CD4-positive, alpha-beta memory T cell (primary cell): Measurements from ENCODE around the gene CPPED1. TPM values are rescaled to one million over a fixed set of nuclear protein-coding genes. Genes with fewer than 3 reads are reported as not detected.
A peak's percentile ranks its signal among the peaks of the same experiment; 100 is the strongest.
"Not testable (repeated sequence)": the region's sequence is repeated elsewhere in the genome, so short reads cannot be mapped to it uniquely, and the experiment has no call there.

Experiments
- CTCF ChIA-PET: fragments of 350-600 bp; sonication (Branson Sonifier 250); formaldehyde crosslinking; loops from one replicate; lab custom pipeline; 2021; ENCODE audit warnings: inconsistent platforms; ENCODE audit not compliant: partially characterized antibody; lab: Charles Lee
- POLR2A ChIA-PET: fragments of 350-600 bp; sonication (Branson Sonifier 250); formaldehyde crosslinking; loops from one replicate; lab custom pipeline; 2021; ENCODE audit not compliant: partially characterized antibody; lab: Charles Lee
- DNase-seq, 5 donors: peaks; one replicate each; pipeline versions ENCODE4 v3.0.0 to v3.0.0-alpha.2; 2020 to 2022; ENCODE audit warnings: mixed read lengths in 1 of 5
- H3K27ac ChIP-seq: one replicate; pipeline ENCODE4 v1.7.0; 2013; ENCODE audit warnings: low read depth, low read length
- H3K27me3 ChIP-seq: 2 replicates; pipeline ENCODE4 v1.7.0; 2013; ENCODE audit warnings: mild to moderate bottlenecking, low read length, moderate library complexity; ENCODE audit not compliant: insufficient read depth
- H3K36me3 ChIP-seq: 2 replicates; pipeline ENCODE4 v1.7.0; 2013; ENCODE audit warnings: mild to moderate bottlenecking, low read length, moderate library complexity; ENCODE audit not compliant: insufficient read depth
- H3K4me1 ChIP-seq: 2 replicates; pipeline ENCODE4 v1.7.0; 2013; ENCODE audit warnings: mild to moderate bottlenecking, low read length, moderate library complexity; ENCODE audit not compliant: insufficient read depth
- H3K4me3 ChIP-seq, 2 donors: one replicate each; pipeline ENCODE4 v1.7.0; 2013; ENCODE audit warnings: low read length in 2 of 2, mild to moderate bottlenecking in 1 of 2
- H3K9me3 ChIP-seq, 2 donors: one replicate each; pipeline ENCODE4 v1.7.0; 2013; ENCODE audit warnings: low read length in 2 of 2, control low read depth in 1 of 2; ENCODE audit not compliant: control insufficient read depth in 1 of 2
- H3K27ac Mint-ChIP-seq, 7 donors: one replicate each; pipeline ENCODE4 v1.8.0; 2020 to 2021; ENCODE audit warnings: mixed read lengths in 7 of 7, mild to moderate bottlenecking in 6 of 7, inconsistent platforms in 3 of 7, moderate library complexity in 3 of 7
- H3K27me3 Mint-ChIP-seq, 2 donors: one replicate each; pipeline ENCODE4 v1.8.0; 2020 to 2021; ENCODE audit warnings: mixed read lengths in 2 of 2
- H3K36me3 Mint-ChIP-seq, 2 donors: one replicate each; pipeline ENCODE4 v1.8.0; 2020 to 2021; ENCODE audit warnings: mixed read lengths in 2 of 2, inconsistent platforms in 1 of 2, mild to moderate bottlenecking in 1 of 2
- H3K4me1 Mint-ChIP-seq, 4 donors: one replicate each; pipeline ENCODE4 v1.8.0; 2020 to 2021; ENCODE audit warnings: mixed read lengths in 4 of 4, mild to moderate bottlenecking in 1 of 4
- H3K4me3 Mint-ChIP-seq, 8 donors: one replicate each; pipeline ENCODE4 v1.8.0; 2020 to 2021; ENCODE audit warnings: mixed read lengths in 8 of 8, mild to moderate bottlenecking in 7 of 8, moderate library complexity in 6 of 8, inconsistent platforms in 3 of 8
- H3K9me3 Mint-ChIP-seq, 8 donors: one replicate each; pipeline ENCODE4 v1.8.0; 2020 to 2021; ENCODE audit warnings: mixed read lengths in 8 of 8, mild to moderate bottlenecking in 5 of 8, inconsistent platforms in 3 of 8, moderate library complexity in 1 of 8
- intact Hi-C: fragments of 100-400 bp; cut with micrococcal nuclease; formaldehyde crosslinking; loops from one replicate; pipeline ENCODE4 v1.15.1; 2023
- polyA plus RNA-seq, 2 donors: library from polyadenylated mRNA; unstranded; fragments of 300-500 nt; fragmentation: Illumina TruSeq; gene quantifications; one replicate each; pipeline ENCODE4 v1.2.3, GENCODE V29; 2021
- total RNA-seq, 2 experiments: library from RNA; stranded (reverse); gene quantifications; one replicate each; pipeline ENCODE4 v1.2.3, GENCODE V29; 2021

The CPPED1 gene
- total and polyA plus RNA-seq, 4 experiments from 2014 or later: 7.6 to 12.2 (median 8.9) TPM

DNA sequence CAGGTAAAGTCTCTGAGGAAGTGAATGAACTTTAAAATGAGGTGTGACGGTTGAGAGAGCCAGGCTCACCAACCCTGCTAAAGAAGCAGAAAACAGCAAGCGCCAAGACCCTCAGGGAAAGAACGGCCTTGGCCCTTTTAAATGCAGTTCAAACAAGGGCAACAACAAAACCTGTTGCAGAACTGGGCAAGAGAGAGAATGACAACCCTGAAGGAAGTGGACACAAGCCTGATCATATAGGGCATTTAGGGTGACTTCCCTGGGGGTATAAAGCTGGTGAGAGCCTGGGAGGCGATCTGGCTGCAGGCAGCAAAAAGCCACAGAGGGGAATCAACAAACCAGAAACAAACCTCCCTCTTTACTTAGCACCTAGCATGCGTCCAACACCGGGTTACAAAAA lies 1.0 kb downstream of the CPPED1 start:
- no peaks in the 10 kb centered on the region for H3K9me3 ChIP-seq
- H3K4me1 Mint-ChIP-seq: peaks cover 15 to 36% (median 20%) of the 10 kb centered on the region in 4 donors
- H3K27ac ChIP-seq: no peak overlapping the region
- peak overlapping the region; percentile 91 to 97 (median 94) for H3K4me3 Mint-ChIP-seq
- no peaks in the 10 kb centered on the region for H3K27me3 ChIP-seq
- peaks cover 6 to 8% of the 10 kb centered on the region in 2 donors for H3K36me3 Mint-ChIP-seq
- H3K27ac Mint-ChIP-seq: peak overlapping the region in 5 of 7 donors; percentile 91 to 97 (median 95)
- CTCF ChIA-PET: interaction anchor here (0.6 kb wide), 1 partner anchor 227 kb away, joined by 3 read pairs; no protein-coding TSS in a partner anchor
- H3K27me3 Mint-ChIP-seq: no peaks in the 10 kb centered on the region
- POLR2A ChIA-PET: interaction anchor here (0.8 to 1.2 kb wide), 5 partner anchors 14 to 1860 kb away, joined by 3 to 8 read pairs (median 3); partner anchors contain the start of genes DEXI and SNX29
- peaks cover 18% of the 10 kb centered on the region for H3K4me1 ChIP-seq
- H3K9me3 Mint-ChIP-seq: peaks cover 0 to 2% (median 0%) of the 10 kb centered on the region in 8 donors
- intact Hi-C loops: loop anchor here (5.0 kb wide), 2 partner anchors 720 to 885 kb away; partner anchors contain the start of gene GSPT1
- peak overlapping the region; percentile 68 to 83 for H3K4me3 ChIP-seq
- peak in 1 of 5 donors; percentile 2 for DNase-seq
- H3K36me3 ChIP-seq: no peaks in the 10 kb centered on the region

DNA sequence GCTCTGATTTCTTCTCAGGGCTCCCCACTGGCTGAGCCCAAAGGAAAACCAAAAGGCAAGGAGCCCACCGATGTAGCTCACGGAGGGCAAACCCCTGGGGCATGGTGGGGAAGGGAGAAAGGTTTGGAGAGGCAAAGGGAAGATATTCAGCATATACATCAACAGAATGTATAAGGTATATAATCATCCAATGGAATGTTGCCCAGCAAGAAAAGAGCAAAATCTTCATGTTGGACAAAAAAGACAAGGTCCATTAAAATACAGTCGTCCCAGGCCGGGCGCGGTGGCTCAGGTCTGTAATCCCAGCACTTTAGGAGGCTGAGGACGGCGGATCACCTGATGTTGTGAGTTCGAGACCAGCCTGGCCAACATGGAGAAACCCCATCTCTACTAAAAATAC lies 1.6 kb downstream of the CPPED1 start:
- Mint-ChIP-seq H3K4me3 (peak overlapping the region in 7 of 8 donors; percentile 32 to 91 (median 65)), H3K9me3 (peaks cover 0 to 2% (median 0%) of the 10 kb centered on the region in 8 donors), H3K4me1 (peaks cover 15 to 36% (median 20%) of the 10 kb centered on the region in 4 donors), H3K27ac (peak overlapping the region in 2 of 7 donors; percentile 68 to 91), H3K27me3 (no peaks in the 10 kb centered on the region), H3K36me3 (peaks cover 6 to 8% of the 10 kb centered on the region in 2 donors)
- H3K27me3 ChIP-seq: no peaks in the 10 kb centered on the region
- H3K36me3 ChIP-seq: no peaks in the 10 kb centered on the region
- H3K4me3 ChIP-seq: no peak overlapping the region
- ChIA-PET POLR2A (interaction anchor here (0.6 to 1.1 kb wide), 2 partner anchors 798 to 825 kb away, joined by 3 read pairs; partner anchors contain the start of gene SNX29), CTCF (no interaction called here)
- no peak overlapping the region for H3K27ac ChIP-seq
- DNase-seq: no peak
- H3K9me3 ChIP-seq: no peaks in the 10 kb centered on the region
- intact Hi-C loops: loop anchor here (5.0 kb wide), 2 partner anchors 720 to 885 kb away; partner anchors contain the start of gene GSPT1
- peaks cover 18% of the 10 kb centered on the region for H3K4me1 ChIP-seq

DNA sequence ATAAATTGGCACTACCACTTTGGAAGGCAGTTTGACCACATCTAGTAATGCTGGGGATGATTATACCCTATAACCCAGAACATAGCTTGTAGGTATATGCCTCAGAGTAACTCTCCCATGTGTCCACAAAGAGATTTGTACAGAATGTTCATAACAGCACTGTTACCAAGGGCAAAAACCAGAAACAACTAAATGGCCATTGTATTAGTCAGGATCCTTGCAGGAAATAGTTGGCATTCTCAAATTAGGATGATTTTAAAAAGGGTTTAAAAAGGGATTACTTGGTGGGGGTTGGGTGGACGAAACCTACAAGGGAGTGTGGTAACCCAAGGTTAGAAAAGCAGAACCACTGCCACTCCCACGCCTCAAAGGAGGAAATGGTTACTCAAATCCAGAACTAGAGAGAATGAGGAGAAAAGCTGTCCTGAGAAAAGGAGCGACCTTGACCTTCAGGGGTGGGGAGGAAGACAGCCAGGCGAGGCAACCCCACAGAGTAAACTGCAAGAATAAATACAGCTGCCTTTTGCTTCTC lies 2.1 kb downstream of the CPPED1 start:
- Mint-ChIP-seq H3K4me3 (peak overlapping the region; percentile 3 to 75 (median 54)), H3K27me3 (no peaks in the 10 kb centered on the region), H3K27ac (peak overlapping the region in 3 of 7 donors; percentile 38 to 68 (median 65)), H3K4me1 (peaks cover 15 to 36% (median 20%) of the 10 kb centered on the region in 4 donors), H3K9me3 (peaks cover 0 to 2% (median 0%) of the 10 kb centered on the region in 8 donors), H3K36me3 (peaks cover 6 to 8% of the 10 kb centered on the region in 2 donors)
- no peak overlapping the region for H3K27ac ChIP-seq
- H3K4me3 ChIP-seq: no peak overlapping the region
- intact Hi-C loops: loop anchor here (5.0 kb wide), 2 partner anchors 719 to 884 kb away; partner anchors contain the start of gene GSPT1
- H3K36me3 ChIP-seq: no peaks in the 10 kb centered on the region
- DNase-seq: no peak
- H3K9me3 ChIP-seq: no peaks in the 10 kb centered on the region
- no peaks in the 10 kb centered on the region for H3K27me3 ChIP-seq
- ChIA-PET POLR2A (interaction anchor here (0.6 kb wide), 1 partner anchor 797 kb away, joined by 3 read pairs; no protein-coding TSS in a partner anchor), CTCF (no interaction called here)
- peaks cover 18% of the 10 kb centered on the region for H3K4me1 ChIP-seq

DNA sequence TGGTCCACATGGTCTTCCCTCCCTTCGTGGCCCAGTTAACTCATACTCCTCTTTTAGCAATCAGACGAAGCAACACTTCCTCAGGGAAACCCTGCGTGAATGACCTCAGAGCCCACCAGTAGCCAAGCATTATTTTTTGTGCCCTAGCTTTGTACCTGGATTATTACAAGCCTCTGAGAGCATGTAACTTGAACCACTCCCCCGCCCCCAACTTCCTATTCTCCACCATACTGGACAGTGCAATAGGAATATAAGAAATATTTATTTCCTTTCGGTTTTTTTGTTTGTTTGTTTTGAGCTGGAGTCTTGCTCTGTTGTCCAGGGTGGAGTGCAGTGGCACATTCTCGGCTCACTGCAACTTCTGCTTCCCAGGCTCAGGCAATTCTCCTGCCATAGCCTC lies 2.9 kb downstream of the CPPED1 start:
- peak overlapping the region in 1 of 8 donors; percentile 21 for H3K4me3 Mint-ChIP-seq
- peaks cover 6 to 8% of the 10 kb centered on the region in 2 donors for H3K36me3 Mint-ChIP-seq
- Histone ChIP-seq H3K4me1 (peaks cover 18% of the 10 kb centered on the region), H3K4me3 (no peak overlapping the region), H3K9me3 (no peaks in the 10 kb centered on the region), H3K36me3 (no peaks in the 10 kb centered on the region), H3K27me3 (no peaks in the 10 kb centered on the region), H3K27ac (no peak overlapping the region)
- peaks cover 0 to 2% (median 0%) of the 10 kb centered on the region in 8 donors for H3K9me3 Mint-ChIP-seq
- POLR2A ChIA-PET: no interaction called here
- no peaks in the 10 kb centered on the region for H3K27me3 Mint-ChIP-seq
- intact Hi-C loops: loop anchor here (5.0 kb wide), 2 partner anchors 719 to 884 kb away; partner anchors contain the start of gene GSPT1
- peak overlapping the region in 2 of 7 donors; percentile 1 to 31 for H3K27ac Mint-ChIP-seq
- DNase-seq: no peak
- CTCF ChIA-PET: no interaction called here
- H3K4me1 Mint-ChIP-seq: peaks cover 15 to 36% (median 20%) of the 10 kb centered on the region in 4 donors

DNA sequence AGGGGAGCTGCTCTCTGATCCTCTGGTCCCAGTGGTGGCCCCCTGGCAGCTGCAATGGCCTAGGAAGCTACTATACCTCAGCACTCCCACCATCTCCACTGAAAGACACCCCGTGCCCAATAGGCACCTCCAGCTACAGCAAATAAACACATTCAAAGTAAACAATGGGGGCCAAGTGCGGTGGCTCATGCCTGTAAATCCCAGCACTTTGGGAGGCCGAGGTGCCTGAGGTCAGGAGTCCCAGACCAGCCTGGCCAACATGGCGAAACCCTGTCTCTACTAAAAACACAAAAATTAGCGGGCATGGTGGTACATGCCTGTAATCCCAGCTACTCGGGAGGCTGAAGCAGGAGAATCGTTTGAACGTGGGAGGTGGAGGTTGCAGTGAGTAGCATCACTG lies 3.7 kb downstream of the CPPED1 start:
- H3K9me3 ChIP-seq, H3K27me3 ChIP-seq, H3K27me3 Mint-ChIP-seq, H3K4me3 ChIP-seq, H3K36me3 Mint-ChIP-seq, H3K36me3 ChIP-seq, H3K27ac ChIP-seq, DNase-seq, H3K27ac Mint-ChIP-seq, CTCF ChIA-PET, POLR2A ChIA-PET, H3K9me3 Mint-ChIP-seq, H3K4me3 Mint-ChIP-seq: not testable (repeated sequence)
- H3K4me1 ChIP-seq: peaks cover 18% of the 10 kb centered on the region
- intact Hi-C loops: loop anchor here (5.0 kb wide), 2 partner anchors 718 to 883 kb away; partner anchors contain the start of gene GSPT1
- peaks cover 14 to 34% (median 20%) of the 10 kb centered on the region in 4 donors for H3K4me1 Mint-ChIP-seq

DNA sequence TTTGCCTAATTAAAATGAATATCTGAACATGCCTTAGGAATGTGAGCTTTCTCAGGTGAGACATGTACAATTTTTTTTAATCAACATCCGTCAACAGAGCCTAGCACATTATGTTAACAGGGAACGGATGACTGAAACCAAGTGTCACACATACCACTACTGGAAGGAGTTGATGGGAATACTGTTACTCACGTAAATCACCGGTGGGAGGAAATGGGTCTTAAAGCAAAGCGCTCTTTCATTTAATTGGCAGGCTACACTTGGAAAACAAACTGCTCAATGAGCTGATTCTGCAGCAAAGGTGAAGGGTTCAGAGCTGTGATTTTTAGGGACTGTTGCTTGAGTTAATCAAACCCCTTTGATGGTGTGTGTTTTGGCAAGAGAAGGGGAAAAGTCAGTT lies 4.8 kb downstream of the CPPED1 start:
- Mint-ChIP-seq H3K36me3 (peaks cover 6 to 8% of the 10 kb centered on the region in 2 donors), H3K27ac (no peak overlapping the region), H3K9me3 (peaks cover 0 to 2% (median 0%) of the 10 kb centered on the region in 8 donors), H3K27me3 (no peaks in the 10 kb centered on the region), H3K4me1 (peaks cover 11 to 23% (median 17%) of the 10 kb centered on the region in 4 donors), H3K4me3 (no peak overlapping the region)
- Histone ChIP-seq H3K36me3 (no peaks in the 10 kb centered on the region), H3K4me1 (peaks cover 11% of the 10 kb centered on the region), H3K9me3 (no peaks in the 10 kb centered on the region), H3K27ac (no peak overlapping the region), H3K4me3 (no peak overlapping the region), H3K27me3 (no peaks in the 10 kb centered on the region)
- DNase-seq: no peak
- ChIA-PET CTCF (interaction anchor here (0.7 kb wide), 1 partner anchor 220 kb away, joined by 4 read pairs; no protein-coding TSS in a partner anchor), POLR2A (no interaction called here)
- intact Hi-C loops: no loop called here

DNA sequence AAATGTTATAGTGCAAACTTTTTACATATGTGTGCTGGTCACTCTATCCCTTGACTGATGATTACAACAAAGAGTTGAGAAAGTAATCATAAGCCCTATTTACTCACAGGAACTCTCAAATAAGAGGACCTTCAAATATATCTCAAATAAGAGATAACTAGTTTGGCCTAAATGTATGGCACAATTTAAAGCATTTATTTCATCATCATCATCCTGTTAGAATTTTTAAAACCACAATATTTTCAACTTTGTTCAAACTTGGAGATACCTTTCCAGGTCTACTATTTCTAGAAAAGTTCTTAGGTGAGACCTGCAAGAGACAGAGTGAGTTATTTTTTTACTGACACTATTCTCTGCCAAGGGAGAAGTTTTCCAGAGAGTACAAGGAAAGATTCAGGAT lies 5.5 kb downstream of the CPPED1 start:
- peaks cover 10% of the 10 kb centered on the region for H3K4me1 ChIP-seq
- H3K9me3 ChIP-seq: no peaks in the 10 kb centered on the region
- no peak overlapping the region for H3K4me3 Mint-ChIP-seq
- no peaks in the 10 kb centered on the region for H3K36me3 ChIP-seq
- H3K9me3 Mint-ChIP-seq: peaks cover 0 to 2% (median 0%) of the 10 kb centered on the region in 8 donors
- peaks cover 5 to 6% of the 10 kb centered on the region in 2 donors for H3K36me3 Mint-ChIP-seq
- no peaks in the 10 kb centered on the region for H3K27me3 Mint-ChIP-seq
- no peak for DNase-seq
- intact Hi-C loops: no loop called here
- CTCF ChIA-PET: no interaction called here
- no peak overlapping the region for H3K27ac ChIP-seq
- no peaks in the 10 kb centered on the region for H3K27me3 ChIP-seq
- no peak overlapping the region for H3K27ac Mint-ChIP-seq
- H3K4me1 Mint-ChIP-seq: peaks cover 9 to 19% (median 14%) of the 10 kb centered on the region in 4 donors
- H3K4me3 ChIP-seq: no peak overlapping the region
- POLR2A ChIA-PET: no interaction called here
